GM18502 (cell line): ENCODE results near the gene AACS.
"Not testable (repeated sequence)": the region's sequence is repeated elsewhere in the genome, so short reads cannot be mapped to it uniquely, and the experiment has no call there.

Source experiments
- ATAC-seq: cut with Tn5 transposase; IDR thresholded peaks from one replicate; pipeline ENCODE4 v1.9.1; 2021; ENCODE audit warnings: mild to moderate bottlenecking; ENCODE audit not compliant: unreplicated experiment, poor library complexity

The AACS gene

GRCh38 chr12:125056306-125056705 lies 8.9 kb upstream of the AACS start:
- ATAC-seq = no peak

- no peak for ATAC-seq
These were observed 7.5 kb upstream of the AACS start for GRCh38 chr12:125057708-125058107.

DNA sequence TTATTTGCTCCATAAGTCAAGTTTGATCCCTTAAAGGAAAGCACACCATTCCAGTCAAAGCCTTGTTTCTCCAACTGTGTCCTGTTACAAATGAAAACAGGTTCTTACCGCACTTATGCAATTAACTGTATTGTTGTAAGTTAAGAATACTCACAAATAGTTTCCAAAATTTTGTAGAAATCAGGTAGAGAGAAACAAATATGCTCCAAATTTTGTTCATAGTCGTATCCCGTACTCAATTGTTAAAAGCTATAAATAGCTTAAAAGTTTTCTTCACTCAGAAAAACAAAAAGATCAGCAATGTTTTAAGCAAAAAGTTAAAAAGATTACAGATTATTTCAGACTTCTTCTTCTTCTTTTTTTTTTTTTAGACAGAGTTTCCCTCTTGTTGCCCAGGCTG lies 4.0 kb upstream of the AACS start:
- ATAC-seq = no peak

- not testable (repeated sequence) for ATAC-seq
These were observed 1.7 kb upstream of the AACS start for GRCh38 chr12:125063522-125063921.

DNA sequence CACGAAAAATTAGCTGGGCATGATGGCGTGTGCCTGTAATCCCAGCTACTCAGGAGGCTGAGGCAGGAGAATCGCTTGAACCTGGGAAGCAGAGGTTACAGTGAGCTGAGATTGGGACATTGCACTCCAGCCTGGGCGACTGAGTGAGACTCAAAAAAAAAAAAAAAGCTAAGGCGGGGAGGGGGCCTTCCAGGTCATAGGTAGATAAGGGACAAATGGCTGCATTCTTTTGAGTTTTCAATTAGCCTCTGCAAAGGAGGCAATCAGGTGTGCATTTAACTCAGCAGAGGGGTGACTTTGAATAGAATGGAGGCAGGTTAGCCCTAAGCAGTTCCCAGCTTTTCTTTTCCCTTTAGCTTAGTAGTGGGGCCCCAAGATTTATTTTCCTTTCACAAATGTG lies 743 bp upstream of the AACS start:
- no peak for ATAC-seq

DNA sequence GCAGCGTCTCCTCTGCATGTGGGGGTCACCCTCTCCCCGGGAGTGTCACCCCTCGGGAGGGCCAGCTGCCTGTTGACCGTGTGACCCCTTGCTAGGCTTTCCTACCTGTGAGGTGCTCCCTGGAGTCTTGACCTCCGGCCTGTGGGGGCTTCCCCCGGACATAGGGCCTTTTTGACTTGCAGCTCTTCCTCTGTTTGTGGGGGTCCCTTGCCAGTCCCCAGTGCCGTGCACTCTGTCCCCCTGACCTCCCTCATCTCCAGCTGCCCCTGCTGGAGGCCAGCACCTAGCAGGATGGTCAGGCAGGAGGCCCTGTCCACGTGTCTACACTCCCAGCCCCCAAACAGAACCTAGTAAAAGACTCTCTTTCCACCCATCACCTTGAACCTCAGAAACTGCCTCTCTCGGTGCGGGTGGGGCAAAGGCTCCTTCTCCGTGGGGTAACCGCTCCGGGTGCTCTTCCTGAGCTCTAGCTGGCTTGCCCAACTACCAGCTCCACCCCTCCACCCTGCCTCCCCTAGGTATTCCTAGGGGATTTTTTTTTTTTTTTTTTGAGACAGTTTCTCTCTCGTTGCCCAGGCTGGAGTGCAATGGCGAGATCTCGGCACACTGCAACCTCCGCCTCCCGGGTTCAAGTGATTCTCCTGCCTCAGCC lies 810 bp downstream of the AACS start:
- ATAC-seq = no peak

DNA sequence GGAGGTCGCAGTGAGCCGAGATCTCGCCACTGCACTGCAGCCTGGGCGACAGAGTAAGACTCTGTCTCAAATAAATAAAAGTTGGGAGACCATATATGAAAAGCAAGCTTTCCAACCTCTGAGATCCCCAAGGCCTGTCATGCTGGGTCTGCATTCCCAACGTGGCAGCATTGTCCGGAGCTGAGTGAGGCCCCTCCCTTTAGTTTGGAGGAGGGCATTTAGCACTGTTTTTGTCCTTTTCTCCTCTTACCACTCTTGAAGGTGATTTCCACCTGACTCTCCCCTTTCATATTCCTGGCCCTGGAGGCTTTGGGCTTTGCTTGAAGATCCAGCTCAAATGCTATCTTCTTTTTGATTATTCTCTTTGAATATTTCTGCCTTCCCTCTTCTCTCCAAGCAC lies 3.2 kb downstream of the AACS start:
- ATAC-seq = no peak

- ATAC-seq = no peak
These were observed 4.4 kb downstream of the AACS start for GRCh38 chr12:125069616-125070015.

DNA sequence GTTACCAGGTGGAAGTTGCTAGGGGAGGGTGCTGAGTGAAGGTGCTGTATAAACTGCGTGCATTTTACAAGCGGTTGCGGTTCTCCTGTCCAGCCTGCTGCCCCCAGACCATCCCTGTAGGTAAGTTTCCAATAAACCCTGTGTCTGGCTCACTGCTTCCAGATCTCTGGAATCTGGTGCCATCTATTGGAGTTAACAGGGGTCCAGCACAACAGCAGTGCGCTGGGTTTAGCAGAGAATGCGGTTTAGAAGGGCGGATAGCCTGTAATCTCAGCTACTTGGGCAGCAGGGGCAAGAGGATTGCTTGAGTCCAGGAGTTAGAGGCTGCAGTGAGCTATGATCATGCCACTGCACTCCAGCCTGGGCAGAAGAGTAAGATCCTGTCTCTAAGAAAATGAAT lies 4.9 kb downstream of the AACS start:
- no peak for ATAC-seq

- ATAC-seq = no peak
These were observed 5.6 kb downstream of the AACS start for GRCh38 chr12:125070661-125071390.

GRCh38 chr12:125071456-125071855 lies 6.2 kb downstream of the AACS start:
- no peak for ATAC-seq

DNA sequence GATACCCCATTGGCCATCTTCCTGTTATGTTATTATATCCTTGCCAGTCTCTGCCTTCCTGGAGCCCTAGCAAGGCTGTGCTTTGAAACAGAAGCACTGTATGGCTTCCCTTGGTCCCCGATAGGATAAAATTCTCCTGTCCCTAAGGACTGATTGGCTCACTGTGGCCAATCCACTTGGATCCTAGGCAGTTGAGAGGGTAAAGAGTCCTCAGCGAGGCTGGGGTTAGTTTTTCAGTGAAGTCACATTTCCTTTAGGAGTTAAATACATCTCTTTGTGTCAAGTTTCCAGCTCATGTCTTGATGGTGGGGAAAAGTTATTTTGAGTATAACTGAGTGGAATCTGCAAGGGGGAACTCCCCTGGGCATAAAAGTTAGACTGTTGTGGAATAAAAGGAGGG lies 7.3 kb downstream of the AACS start:
- ATAC-seq = no peak

GRCh38 chr12:125074294-125074693 lies 9.1 kb downstream of the AACS start:
- ATAC-seq = not testable (repeated sequence)

DNA sequence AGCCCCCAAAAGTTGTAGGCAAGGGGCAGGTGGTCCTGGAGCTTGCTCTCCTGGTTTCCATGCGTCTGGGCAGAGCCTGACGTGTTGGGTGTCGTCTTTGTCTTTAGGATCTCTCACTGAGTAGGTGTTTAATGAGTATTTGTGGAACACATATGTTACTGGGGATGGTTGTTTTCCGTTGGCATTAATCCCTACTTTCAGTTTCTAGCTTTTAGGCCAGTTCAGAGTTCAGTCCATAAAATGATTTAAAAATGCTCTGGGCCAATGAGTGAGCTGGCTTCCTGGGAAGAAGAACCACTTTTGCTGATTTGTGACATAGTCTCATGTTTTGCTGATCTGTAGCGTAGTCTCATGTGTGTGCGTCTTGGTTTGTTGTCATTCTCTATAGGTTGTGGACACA lies 10.9 kb downstream of the AACS start:
- ATAC-seq = no peak

DNA sequence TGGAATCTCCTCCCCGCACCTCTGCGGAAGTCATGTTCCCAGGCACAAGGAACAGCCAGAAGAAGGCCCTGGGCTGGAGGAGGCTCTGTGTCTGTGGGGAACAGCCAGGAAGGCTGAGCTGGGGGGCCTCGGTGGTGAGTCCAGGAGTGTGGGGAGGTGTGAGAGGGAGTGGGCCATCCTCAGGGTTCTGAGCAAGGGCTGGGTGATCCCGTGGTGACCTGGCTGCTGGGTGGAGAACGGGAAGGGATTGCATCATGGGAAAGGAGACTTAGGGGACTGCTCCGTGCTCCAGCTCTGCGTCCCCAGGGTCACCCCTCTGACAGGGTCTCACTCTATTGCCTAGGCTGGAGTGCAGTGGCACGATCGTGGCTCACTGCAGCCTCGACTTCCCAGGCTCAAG lies 13.8 kb downstream of the AACS start:
- no peak for ATAC-seq

- no peak for ATAC-seq
These were observed 14.7 kb downstream of the AACS start for GRCh38 chr12:125079648-125080645.

DNA sequence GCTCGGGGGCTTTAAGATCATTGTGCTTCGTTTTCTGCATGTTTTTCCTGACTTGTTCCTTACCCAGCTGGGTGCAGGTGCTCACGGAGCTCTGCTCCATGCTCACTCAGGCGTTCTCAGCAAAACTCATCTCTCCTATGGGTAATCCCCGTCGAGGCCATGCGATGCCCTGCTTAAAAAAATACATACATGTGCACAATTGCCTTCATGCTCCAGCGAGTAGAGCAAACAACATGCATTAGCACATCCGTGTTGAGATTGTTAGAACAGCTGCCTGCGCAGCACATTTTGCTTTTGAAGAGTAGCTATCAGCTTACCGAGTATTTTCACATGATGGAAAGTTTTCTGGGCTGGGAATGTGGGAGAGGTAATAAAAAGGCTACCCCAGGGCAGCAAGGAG lies 16.2 kb downstream of the AACS start:
- no peak for ATAC-seq

GRCh38 chr12:125083072-125083471 lies 17.8 kb downstream of the AACS start:
- no peak for ATAC-seq

DNA sequence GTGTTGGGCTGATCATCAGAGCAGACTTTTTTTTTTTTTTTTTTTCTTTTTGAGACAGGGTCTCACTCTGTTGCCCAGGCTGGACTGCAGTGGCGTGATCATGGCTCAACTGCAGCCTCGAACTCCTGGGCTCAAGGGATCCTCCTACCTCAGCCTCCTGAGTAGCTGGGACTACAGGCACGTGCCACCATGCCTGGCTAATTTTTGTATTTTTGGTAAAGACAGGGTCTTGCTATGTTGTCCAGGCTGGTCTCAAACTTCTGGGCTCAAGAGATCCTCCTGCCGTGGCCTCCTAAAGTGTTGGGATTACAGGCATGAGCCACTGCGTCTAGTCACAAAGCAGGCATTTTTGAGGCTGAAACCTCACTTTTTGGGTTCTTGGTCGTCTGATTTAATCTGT lies 23.0 kb downstream of the AACS start:
- not testable (repeated sequence) for ATAC-seq

DNA sequence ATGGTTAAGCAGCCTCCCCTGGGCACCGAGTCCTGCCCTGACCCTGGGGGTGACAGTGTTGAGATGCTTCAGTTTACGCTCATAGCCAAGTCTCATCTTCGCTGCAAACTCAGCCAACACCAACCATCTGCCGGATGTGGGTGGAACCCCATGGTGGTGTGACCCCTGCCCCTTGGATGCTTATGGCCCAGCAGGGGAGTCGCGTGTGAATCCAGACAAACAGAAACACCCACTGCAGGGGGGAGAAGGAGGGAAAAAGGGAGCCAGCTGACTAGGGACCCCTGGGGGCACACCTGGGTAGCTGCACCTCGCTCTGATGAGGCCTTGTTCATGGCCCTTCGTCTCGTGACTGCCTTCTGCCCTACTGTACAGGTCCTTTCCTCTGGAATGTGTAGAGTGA lies 23.8 kb downstream of the AACS start:
- ATAC-seq = no peak

DNA sequence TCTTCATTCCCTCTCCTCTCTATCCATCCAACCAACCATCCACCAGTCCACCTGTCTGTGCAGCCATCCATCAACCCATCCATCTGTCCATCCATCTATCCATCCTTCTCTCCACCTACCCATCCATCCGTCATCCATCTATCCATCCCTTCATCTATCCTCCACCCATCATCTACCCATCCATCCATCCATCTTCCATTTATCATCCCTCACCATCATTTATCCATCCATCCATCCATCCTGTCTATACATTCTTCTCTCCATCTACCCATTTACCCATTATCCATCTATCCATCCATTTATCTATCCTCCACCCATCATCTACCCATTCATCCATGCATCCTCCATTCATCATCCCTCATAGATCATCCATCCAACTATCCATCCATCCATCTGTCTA lies 24.4 kb downstream of the AACS start:
- no peak for ATAC-seq
